ENCODE measurements around the gene PLPP6.

GRCh38 chr9:4701526-4701925 lies 39.4 kb downstream of the PLPP6 start:
- TF ChIP-seq POLR2A (IDR thresholded peaks at IDR 0.05) = no peak
- TF ChIP-seq, protein P1, sequence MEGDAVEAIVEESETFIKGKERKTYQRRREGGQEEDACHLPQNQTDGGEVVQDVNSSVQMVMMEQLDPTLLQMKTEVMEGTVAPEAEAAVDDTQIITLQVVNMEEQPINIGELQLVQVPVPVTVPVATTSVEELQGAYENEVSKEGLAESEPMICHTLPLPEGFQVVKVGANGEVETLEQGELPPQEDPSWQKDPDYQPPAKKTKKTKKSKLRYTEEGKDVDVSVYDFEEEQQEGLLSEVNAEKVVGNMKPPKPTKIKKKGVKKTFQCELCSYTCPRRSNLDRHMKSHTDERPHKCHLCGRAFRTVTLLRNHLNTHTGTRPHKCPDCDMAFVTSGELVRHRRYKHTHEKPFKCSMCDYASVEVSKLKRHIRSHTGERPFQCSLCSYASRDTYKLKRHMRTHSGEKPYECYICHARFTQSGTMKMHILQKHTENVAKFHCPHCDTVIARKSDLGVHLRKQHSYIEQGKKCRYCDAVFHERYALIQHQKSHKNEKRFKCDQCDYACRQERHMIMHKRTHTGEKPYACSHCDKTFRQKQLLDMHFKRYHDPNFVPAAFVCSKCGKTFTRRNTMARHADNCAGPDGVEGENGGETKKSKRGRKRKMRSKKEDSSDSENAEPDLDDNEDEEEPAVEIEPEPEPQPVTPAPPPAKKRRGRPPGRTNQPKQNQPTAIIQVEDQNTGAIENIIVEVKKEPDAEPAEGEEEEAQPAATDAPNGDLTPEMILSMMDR (IDR thresholded peaks at IDR 0.05) = no peak

Measured in testis (tissue), 2 donors.